Kasumi-1 (cell line): ENCODE data around the gene TNFRSF4.
A peak's percentile ranks its signal among the peaks of the same experiment; 100 is the strongest.

ENCODE experiments used
- DNase-seq, 2 experiments: peaks; one replicate each; lab custom pipeline; 2025; lab: John Stamatoyannopoulos, UW

Gene TNFRSF4

DNA sequence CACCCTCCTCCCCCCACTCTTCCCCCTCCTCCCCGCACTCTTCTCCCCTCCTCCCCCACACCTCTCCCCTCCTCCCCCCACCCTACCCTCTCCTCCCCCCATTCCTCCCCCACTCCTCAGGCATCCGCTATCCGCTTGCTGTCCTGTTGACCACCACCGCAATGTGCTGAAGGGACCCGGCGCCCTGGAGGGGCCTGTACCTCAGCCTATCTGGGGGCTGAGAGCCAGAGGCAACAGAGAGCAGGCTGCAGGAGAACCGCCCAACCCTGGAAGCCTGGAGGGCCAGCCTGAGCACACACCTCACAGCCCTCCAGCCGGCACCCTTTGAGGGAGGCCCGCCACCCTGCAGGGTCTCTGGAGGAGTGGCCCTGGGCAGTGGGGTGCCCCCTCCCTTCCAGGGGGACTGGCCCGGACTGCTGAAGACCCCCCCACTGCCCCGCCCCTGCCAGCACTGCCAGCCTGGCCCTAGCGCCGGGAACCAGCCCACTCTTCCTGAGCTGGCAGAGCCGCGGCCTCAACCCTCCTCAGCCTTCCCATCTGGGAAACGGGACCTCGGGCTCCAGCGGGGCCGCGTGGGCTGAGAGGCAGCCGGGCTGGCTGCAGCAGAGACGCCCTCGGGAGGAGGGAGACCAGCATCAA is 31.3 kb upstream of the TNFRSF4 start:
- no peak for DNase-seq

- DNase-seq = no peak
These were observed 30.3 kb upstream of the TNFRSF4 start for GRCh38 chr1:1244192-1244811.

- no peak for DNase-seq
These were observed 29.8 kb upstream of the TNFRSF4 start for GRCh38 chr1:1243807-1244191.

DNA sequence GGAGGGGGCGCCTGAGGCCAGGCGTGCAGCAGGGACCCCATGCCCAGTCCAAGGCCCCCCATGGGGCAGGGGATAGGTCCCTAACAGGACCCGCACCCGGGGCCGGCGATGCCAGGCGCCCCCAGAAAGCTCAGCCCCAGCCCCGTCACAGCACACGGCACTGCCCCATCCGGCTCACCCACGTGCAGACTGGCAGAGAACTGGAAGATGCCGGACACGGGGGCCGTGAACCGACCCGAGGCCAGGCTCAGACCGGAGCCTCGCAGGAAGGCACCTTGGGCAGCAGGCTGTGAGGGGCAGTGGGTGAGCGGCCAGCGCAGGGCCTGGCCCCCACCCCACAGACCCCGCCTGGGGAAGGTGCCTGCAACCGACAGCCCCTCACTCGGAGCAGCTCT is 29.3 kb upstream of the TNFRSF4 start:
- no peak for DNase-seq

DNA sequence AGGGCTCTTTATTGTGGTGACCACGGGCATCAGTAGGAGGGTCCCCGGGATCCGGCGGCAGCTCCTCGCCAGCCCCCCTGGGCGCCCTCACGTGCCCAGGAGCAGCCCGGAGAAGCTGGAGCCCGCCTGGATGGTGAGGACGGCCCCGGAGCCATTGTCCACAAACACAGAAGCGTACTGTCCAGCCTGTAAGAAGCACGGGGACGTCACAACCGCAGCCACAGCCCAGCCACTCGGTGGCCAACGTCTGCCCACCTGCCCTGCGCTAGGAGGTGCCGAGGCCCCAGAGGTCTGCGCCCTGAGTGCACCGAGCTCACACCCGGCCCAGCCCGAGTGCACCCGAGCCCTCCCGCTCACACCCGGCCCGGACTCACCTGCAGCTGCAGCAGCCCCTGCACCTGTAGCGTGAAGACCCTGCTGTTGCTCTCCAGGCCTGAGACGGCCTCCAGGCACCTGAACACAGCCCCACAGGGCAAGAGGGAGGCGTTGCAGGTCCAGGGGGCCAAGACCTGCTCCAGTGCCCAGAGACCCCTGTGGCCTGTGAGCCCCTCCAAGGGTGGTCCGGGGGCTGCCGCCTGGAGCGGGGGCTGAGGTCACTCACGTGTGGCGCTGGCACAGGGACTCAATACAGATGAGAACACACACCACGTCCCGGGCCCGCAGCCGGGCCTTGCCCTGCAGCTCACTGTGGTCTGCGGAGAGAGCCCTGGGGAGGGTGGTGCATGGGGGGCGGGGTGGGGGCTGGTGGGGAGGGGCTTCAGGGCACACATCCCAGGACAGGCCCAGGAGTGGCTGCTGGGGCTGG is 28.7 kb upstream of the TNFRSF4 start:
- DNase-seq = no peak

DNA sequence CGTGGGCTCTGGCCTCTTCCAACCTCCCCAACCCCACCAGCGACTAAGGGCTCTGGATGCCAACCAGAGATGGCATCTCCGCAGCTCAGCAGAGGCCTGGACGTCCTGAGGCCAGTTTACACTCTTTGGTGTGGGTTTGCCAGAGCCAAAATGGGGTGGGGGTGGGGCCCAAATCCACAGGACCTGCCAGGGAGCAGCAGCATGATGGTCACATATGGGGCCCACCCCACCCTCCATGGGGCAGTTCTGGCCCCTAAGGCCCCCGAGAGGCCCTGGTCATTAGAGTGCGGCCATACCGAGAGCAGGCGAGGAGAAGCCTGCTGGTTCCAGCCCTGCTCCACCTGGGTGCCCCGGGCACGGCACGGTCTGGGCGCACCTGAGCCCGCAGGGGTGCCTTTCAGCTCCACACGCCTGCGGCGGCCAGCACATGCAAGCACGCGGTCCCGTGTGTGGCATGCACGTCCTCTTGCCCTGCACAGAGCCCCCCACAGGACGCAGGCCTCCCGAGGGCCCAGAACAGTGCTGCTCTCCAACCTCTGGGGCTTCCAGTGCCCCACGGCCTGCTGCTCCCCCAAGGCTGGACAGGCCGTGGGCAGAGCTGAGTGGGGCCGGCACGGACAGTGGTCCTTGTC is 27.8 kb upstream of the TNFRSF4 start:
- DNase-seq = no peak

DNA sequence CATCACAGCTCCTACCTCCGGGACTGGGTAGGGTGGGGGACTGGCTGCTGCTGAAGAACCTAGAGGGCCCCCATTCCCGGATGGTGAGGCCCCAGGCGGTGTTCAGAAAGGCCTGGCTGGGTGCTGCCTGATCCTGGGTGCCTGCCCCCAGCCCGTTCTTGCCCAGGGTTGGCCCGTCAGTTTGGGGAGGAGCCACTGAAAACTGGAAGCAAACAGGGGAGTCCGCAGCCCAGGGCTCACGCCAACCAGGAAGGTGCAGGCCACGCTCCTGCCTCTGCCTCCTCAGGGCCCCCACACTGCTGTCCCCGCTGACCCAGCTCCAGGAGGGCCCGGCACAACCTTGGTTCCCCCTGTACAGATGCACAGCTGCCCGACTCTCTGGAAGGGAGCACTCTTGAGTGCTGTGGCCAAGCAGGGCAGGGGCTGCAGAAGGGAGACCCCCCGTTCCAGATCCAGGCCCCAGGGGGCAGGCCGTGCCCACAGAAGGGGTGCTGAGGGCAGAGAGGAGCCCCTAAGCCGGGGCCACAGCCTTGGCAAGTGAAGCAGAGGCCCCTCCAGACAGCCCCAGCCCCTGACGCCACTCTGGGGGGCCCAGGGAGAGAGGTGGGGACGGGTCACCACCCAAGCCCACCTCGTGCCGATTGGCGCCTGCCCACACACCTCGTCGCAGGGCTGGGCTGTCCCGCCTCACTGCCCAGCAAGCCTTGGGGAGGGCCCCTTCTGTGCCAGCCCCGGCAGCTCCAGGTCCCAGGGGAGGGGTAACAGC is 27.1 kb upstream of the TNFRSF4 start:
- DNase-seq = peak; percentile 30 to 35

GRCh38 chr1:1240348-1240732 is 26.4 kb upstream of the TNFRSF4 start:
- DNase-seq = no peak

DNA sequence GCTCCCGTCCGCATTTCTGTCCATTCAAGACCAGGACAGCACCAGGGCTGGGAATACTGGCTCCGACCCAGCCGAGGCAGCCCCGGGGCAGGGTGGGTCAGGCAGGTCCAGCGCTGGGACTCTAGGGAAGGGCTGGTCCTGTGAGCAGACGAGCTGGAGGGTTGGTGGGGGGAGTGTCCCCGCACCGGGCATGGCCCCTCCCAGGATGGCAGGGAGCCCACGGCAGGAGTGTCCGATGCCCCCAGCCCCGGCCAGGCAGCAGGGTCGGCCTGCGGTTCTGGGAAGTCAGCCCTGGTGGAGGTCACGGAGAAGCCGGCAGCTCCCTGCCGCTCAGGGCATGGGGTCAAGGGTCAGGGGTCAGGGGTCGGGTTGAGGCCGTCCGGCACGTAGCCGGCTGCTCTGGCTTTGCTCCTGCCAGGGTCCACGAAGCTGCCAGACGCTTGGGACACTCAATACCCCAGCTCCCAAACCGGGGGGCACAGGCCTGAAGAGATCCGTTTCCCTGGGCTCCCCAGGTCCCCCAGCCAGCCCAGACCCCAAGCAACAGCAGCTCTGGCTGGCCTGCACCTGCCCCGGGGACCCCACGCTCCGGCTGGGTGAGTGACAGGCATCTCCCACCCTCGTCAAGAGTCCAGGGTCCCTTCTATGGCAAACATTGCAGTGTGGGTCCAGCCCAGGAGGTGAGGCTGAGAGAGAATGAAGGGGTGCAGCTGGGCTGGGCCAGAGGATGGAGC is 25.8 kb upstream of the TNFRSF4 start:
- no peak for DNase-seq

DNA sequence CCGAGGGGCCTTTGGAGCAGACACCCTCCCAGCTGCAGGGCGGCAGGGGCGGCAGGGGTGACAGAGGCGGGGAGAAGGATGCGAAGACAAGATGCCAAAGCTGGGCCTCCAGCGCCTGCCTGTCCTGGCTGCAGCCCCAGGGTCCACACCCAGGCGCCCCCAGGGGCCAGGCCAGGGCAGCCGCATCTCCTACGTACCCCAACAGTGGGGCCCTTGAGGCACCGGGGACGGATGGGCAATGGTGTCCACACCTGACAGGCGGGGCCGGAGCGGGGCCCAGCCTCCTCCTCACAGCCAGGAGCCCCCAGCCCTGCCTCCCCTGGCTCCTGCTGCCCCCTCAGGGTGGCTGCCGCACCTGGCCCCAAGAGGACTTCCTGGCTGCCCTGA is 25.3 kb upstream of the TNFRSF4 start:
- no peak for DNase-seq

DNA sequence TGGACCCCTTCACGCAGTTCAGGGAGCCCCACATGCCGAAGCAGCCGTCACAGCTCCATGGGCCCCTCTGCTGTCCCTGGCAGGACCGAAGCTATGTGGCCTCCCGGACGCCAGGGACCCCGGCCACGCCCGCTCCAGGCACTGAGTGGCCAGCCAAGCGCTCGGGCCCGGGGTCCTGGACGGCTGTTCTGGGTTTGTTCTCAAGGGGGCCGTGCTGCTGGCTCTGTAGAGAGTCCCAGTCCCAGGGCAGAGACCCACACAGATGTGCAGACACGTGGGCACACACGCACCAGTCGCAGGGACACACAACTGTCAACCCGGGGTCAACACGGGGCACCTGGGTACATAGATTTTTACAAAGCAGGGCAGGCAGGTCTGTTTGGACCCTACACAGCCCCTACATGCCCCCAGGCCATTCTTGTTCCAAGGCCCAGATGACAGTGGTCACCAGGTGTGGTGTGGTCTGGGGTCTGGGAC is 24.8 kb upstream of the TNFRSF4 start:
- DNase-seq = no peak

- DNase-seq = peak in 1 of 2 experiments; percentile 8
These were observed 24.1 kb upstream of the TNFRSF4 start for GRCh38 chr1:1237874-1238701.

DNA sequence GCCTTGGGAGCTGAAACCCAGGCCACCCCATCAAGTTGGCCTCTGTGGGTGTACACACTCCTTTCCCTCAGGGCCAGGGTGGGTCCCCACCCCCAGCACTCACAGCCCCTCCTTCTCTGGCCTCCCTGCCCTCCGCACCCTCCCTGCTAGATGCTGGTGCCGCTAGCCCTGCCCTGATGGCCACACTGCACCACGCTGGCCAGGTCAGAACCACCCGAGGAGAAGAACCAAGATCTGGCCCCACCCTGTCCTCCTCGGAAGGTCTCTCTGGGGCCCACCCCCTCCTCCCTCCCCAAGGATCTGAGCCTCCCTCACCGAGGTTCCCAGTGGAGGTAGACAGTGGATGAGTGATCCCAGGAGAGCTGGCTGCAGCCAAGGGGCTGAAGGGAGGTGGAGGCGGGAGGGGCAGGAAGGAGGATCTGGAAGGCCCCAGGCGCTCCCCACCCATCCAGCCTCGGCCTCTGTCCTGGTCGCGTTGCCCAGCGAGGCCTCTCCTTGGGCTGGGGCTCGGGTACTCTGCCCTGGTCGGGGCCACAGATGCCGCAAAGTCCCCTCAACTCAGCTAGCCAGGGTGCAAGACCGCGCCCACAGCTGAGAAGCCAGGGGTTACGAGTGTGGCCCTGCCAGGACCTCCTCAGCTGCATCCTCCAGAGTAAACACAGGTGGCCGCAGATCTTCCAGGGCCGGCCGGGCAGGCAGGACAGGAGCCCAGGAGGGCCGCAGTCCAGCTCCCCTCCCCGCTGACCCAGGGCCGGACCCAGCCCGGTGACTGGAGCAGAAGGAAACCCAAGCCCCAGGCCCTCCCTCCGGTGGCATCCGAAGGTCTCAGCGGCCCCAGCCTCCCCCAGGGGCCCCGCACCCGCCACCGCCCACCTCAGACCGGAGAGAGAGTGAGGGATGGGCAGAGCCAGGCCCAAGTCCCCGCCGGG is 23.3 kb upstream of the TNFRSF4 start:
- DNase-seq = no peak

- no peak for DNase-seq
These were observed 22.3 kb upstream of the TNFRSF4 start for GRCh38 chr1:1236176-1236763.

DNA sequence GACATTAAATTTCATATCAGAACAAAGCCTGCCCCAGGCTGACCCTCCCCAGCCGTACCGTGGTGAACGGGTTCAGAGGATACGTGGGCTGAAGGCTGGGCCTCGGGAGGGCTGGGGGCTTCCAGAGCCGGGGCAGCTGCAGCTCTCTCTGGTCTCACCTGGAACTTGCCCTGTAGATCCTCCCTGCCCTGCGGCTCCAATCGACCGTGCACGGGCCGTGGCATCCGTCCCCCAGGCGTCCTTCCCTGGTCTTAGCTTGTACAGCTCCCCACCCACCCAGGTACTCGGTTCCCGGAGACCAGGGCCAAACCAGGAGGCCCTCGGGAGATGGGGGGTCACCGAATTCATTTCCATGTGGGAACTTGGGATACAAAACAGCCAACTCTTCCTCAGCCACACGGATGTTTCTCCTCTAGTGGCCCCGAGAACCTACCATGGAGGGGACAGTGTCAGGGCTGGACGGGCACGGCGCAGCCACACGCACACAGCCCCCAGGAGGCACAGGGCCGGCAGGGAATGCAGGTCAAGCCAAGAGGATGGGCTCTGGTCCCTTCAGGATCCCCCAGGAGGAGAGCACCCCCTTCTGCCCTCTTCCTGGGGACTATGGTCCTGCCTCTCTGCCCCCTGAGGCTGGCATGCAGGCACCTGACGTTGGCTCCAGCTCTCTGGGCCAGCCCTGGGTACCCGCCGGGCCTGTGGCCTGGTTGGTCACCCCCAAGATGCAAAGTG is 21.2 kb upstream of the TNFRSF4 start:
- DNase-seq = no peak

GRCh38 chr1:1234180-1234808 is 20.3 kb upstream of the TNFRSF4 start:
- no peak for DNase-seq

GRCh38 chr1:1233567-1233892 is 19.6 kb upstream of the TNFRSF4 start:
- DNase-seq = no peak
